SH-SY5Y (cell line): ENCODE data around the gene BEST2.

Experiments used
- GATA2 ChIP-seq: IDR thresholded peaks from 2 replicates; pipeline ENCODE4 v1.6.1; 2011; ENCODE audit warnings: mild to moderate bottlenecking, low read depth, low read length
- GATA3 ChIP-seq: IDR thresholded peaks from 2 replicates; pipeline ENCODE4 v1.6.1; 2011; ENCODE audit warnings: low read depth, mild to moderate bottlenecking, low read length, moderate library complexity

DNA sequence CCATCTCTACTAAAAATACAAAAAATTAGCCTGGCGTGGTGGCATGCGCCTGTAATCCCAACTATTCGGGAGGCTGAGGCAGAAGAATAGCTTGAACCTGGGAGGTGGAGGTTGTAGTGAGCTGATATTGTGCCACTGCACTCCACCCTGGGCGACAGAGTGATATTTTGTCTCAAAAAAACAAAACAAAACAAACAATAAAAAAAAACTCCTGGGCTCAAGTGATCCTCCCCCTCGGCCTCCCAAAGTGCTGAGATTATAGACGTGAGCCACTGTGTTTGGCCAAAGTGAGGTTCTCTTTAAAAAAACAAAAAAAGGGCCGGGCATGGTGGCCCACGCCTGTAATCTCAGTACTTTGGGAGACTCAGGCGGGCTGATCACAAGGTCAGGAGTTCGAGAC is 35.9 kb downstream of the BEST2 start:
- TF ChIP-seq GATA2 = no peak
- TF ChIP-seq GATA3 = no peak
